Measurements from ENCODE around the gene KCND3.
"Not testable (repeated sequence)": the region's sequence is repeated elsewhere in the genome, so short reads cannot be mapped to it uniquely, and the experiment has no call there.

KCND3 gene

GRCh38 chr1:111762332-111762731, 227.1 kb downstream of the KCND3 start:
- no peak for DNase-seq

DNA sequence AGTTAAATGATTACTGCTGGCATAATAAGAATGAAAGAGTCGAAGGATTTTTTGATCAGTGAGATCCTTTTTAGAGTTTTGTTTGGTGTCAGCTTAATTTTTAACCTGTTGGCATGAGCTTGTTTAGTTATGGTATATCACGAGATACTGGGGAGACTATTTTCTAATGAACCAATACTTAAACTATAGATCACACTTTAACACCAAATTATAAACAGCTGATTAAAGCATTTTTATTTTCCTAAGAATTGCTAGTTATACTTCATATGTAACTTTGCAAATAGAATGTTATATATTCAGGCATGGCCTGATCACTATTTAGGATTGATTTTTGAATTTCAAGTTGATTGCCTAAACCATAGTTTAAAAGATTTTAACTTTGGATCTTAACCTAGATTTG, 227.8 kb downstream of the KCND3 start:
- DNase-seq = no peak

DNA sequence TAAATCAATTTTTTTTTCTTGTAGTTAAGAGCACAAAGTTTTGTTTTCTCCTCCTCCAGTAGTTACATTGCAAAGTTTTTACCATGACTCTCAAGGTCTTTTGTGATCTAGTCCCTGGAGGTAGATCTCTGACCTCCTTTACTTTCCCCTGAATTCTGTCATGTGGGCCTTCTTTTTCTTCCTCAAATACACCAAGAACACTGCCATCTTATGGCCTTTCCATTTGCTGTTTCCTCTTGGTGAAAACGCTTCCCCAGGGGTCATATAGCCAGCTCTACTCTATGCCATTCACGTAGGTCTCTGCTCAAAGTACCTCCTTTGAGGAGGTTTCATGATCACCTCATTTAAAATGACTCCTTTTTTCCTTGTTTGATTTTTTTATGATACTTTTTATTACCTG, 231.1 kb downstream of the KCND3 start:
- no peak for DNase-seq

- no peak for DNase-seq
Measured at GRCh38 chr1:111756124-111756513, 233.3 kb downstream of the KCND3 start.

DNA sequence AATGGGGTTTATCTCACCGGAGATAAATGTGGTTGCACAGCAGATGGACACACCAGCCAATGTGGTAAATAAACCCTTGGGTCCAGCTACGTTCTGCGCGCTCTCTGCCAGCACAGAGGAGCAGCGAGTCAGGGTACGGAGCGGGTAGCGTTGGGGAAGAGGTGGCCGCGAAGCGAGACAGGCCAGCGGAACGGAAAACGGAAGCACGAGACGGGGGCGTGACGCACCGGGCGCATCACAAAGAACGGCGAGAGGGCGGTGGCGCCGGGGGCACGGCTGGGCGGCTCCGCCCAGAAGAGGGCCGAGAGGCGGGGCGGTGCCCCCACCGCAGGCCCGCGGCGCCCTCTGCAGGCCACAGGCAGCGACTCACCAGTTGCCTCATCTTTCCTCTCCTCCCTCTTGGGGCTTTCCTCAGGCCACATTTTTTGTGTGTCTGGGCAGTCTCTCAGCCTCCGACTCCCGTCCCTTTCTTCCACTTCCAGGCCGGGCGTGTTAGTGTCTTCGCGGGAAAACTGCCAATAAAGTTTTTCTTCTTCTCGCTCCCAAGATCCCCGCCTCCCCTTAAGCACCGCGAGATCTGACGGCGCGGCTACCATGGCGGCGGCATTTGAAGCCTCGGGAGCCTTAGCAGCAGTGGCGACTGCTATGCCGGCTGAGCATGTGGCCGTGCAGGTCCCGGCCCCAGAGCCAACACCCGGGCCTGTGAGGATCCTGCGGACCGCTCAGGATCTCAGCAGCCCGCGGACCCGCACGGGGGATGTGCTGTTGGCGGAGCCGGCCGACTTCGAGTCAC, 233.9 kb downstream of the KCND3 start, which contains the start of gene DDX20:
TSS of gene DDX20 (plus strand) at position 571 of the 793 bp plus-strand sequence. CDS start at position 595, 24 bp downstream.
- DNase-seq = peak; percentile 98

DNA sequence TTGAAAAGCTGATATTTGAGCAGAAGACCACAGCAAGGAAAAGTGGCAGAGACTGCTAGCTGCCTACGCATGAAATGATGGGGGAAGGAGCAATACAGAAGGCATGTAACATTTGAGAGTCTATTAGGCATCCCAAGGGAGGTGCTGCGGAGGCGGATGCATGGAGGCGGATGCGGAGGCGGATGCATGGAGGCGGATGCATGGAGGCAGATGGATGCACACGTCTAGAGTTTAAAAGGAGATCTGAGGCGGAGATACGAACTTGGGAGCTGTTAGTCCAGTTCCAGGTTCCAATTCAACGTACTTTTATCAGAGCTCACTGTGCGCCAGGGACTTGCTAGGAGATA, 234.5 kb downstream of the KCND3 start:
- DNase-seq = peak; percentile 76

GRCh38 chr1:111751906-111752575, 237.4 kb downstream of the KCND3 start:
- no peak for DNase-seq

GRCh38 chr1:111750856-111751255, 238.6 kb downstream of the KCND3 start:
- no peak for DNase-seq

DNA sequence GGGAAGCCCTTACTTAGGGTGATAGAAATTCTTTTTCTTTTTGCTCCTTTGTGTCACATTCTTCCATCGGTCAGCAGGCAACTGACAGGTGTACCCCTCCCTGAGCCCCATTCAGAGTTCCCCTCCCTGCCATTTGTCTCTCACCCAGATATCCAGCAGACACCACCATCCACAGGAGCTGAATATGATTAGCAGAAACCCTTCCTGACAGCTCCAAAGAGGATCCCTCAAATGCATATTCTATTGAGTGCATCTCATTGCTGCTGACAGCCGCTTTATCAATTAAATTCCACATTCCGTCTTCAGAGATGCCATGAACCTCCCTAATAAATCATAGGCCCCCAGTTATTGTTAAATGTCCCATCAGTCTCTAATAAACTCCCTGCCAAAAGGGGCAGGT, 239.8 kb downstream of the KCND3 start:
- DNase-seq = no peak

DNA sequence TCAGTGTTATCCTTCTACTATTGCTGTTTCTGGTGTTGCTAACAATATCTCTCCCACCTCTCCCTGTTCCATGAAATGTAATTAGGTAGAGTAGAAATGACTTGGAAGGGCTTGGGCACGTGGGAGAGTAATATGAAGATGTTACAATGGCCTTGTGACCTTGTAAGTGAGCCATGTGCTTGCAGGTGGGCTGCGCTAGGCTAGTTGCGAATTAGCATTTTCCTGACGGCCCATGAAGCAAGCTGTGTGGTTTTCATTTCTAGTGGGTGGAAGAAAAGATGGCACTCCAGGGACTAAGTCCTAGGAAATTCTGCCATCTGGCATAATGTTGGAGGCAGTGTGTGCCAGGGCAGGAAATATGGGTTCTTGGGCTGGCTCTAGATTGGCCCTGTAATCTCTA, 241.5 kb downstream of the KCND3 start:
- DNase-seq = no peak

- DNase-seq = peak; percentile 75
Measured at GRCh38 chr1:111747282-111747734, 242.2 kb downstream of the KCND3 start.

- no peak for DNase-seq
Measured at GRCh38 chr1:111746614-111746999, 242.9 kb downstream of the KCND3 start.

DNA sequence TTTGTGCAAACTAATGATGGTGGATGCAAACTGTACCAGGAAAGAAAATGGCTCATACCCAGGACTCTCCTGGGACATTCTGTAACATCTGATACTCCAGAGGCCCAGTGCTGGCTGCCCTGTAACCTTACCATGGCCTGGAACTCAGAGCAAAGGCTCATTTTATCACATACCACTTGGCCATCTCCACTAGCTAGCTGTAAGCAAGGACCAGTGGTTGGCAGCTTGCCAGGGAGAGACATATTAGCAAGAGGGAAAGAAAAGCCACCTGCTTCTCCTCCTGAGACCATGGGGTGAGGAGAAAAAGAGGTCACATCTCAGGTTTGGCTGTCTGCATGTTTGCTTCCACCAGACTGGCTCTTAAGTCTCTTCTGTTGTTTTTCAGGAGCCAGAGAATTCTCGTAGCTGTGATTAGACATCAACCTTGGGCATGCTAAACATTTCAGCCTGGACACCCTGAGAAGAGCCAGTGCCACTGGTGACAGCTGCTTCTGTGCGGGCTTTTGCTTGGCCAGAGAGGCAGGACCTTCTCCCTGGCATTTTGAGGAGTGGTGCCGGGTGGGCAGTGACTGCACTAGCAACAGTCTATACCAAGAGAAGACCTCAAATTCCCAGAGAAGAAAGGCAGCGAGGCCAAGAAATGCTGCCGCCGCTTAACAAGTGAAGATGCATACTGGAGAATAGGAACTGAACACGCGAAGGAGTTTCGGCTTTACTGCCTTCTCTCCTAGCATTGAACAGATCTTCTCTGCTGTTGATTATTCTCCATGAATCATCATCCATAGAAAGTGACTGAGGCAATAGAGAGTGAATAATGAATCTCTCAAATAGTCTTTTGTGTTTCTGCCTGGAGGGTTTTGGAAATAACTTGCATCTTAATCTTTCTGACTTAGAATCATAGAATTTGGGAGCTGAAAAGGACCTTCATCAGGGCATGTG, 243.5 kb downstream of the KCND3 start:
- DNase-seq = no peak

DNA sequence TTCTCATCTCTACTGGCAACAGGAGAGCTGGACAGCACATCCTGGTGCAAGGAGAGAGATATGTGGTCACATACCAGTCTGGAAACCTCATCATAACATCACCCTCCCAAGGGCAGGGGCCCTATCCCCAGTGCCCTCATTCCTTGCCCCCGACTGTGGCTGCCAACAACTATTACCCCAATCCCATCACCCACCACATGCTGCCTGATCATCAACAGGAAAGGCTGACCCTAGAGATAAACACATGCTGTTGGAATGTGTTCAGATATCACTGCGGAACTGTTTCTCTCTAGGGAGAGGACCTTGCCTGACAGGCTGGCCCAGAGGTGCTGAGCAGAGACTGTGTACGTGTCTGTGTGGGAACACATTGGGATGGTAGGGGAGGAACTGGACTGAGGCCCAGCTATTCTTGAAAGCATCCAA, 245.8 kb downstream of the KCND3 start:
- peak; percentile 79 for DNase-seq

DNA sequence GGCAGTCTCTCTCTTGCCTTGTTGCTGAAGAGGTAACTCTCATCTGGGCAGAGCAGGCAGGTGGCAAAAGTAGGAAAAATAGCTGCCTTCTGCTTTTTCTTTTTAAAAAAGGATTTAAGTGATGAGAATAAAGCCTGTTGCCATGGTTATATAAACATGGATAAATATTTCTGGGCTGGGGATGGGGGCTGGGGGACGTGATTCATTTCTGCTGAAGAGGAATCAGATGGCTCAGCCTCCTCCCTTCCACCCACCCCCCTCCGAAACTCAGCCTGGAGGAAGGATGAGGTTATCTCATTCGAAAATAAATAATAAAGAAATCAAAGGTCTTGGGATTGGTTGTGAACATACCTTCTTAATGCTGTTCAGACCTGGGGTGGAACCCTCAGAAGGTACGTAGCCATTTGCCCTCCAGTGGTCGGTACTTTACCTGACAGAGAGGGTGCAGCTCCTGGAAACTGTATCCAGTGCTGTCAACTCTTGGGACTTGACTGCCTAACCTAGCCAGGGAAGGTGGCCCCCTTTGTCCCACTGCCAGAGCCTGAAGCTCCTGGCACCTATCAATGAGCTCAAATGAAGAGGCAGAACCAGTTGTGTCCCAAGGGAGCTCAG, 246.4 kb downstream of the KCND3 start:
- peak; percentile 80 for DNase-seq

DNA sequence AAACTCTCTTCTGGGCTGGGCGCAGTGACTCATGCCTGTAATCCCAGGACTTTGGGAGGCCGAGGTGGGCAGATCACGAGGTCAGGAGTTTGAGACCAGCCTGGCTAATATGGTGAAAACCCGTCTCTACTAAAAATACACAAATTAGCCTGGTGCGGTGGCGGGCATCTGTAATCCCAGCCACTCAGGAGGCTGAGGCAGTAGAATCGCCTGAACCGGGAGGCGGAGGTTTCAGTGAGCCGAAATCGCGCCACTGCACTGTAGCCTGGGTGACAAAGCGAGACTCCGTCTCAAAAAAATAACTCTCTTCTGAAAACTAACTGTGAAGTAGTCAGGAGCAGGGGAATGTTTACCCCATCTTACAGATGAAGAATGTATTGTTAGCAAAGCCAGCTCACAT, 247.2 kb downstream of the KCND3 start:
- not testable (repeated sequence) for DNase-seq

GRCh38 chr1:111739925-111740765, 249.3 kb downstream of the KCND3 start:
- DNase-seq = peak; percentile 69

GRCh38 chr1:111739194-111739924, 250.1 kb downstream of the KCND3 start, which contains the start of gene INKA2:
Gene INKA2 (minus strand): TSS chr1:111739395. CDS start chr1:111739242, 153 bp downstream.
- DNase-seq = peak; percentile 87

- DNase-seq = peak; percentile 56
Measured at GRCh38 chr1:111738436-111739193, 250.9 kb downstream of the KCND3 start.

DNA sequence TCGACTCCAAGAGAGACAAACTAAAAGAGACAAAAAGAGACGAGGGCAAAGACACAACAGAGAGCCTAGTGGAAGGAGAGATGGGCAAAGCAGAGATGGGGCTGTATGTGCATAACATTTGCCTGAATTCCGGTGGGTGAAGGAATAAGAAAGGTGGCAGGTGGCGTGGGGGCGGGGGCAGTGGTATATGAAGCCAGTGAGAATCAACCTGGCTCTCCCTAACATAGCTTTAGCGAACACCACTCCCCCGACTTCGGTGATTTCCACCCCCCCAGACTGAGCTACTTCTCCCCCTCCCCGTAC, 251.4 kb downstream of the KCND3 start:
- no peak for DNase-seq

Measured in fibroblast of skin of right biceps (primary cell).